ENCODE measurements around the gene CTXN1. TPM values are rescaled to one million over a fixed set of nuclear protein-coding genes. Genes with fewer than 3 reads are reported as not detected.

The CTXN1 gene
- total and polyA plus RNA-seq, 12 donors: 1.3 to 17.9 (median 10.6) TPM; not detected in 1

DNA sequence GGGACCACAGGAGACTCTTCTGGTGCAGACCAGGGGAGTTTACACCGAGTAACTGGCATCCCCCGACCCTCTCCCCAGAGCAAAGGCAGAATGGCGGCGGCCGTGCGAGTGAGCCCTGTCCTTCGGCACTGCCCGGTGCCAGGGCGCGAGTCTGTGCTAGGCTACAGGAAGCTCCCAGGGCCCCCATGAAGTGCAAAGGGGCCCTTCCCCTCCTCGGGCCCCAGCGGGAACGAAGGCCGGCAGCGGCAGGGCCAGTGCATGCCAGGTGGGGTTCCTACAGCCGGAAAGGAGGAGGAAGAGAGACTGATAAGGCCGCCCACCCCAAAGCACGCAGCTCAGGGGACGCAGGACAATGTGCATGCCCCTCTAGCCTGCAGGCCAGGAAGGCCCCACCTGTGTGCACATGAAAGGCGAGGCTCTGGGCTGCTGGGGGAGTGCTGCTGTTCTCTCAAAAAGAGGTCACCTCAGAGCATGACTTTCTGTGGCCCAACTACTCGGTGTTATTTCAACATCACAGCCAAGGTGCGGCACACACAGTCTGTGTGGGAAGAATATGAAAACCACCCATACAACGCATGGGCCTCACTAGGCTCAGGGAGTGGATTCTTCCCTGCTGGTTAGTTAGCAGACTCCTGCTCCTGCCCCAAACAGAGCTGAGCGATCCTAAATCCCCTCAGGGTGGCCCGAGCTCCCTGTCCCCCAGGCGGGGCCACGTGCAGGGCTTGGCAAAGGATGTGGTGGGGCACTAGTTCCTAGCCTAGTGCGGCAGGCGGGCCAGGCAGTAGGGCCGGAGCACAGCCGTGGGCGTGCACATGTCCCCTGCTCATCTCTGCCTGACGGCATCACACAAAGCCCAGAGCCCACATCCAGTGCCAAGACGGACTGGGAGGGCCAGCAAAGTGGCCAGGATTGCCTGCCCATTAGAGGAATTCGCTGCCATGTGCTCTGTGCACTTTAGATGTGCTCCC is 45.9 kb upstream of the CTXN1 start:
- no peak overlapping the region for H3K4me3 ChIP-seq
- no peaks in the 10 kb centered on the region for H3K27me3 ChIP-seq
- intact Hi-C loops (cut with DNase I): no loop called here
- H3K27ac ChIP-seq: no peak overlapping the region
- no peaks in the 10 kb centered on the region for H3K9me3 ChIP-seq (replicated peaks in 1 of 3)
- TF ChIP-seq CTCF (IDR thresholded peaks at IDR 0.05): no peak
- TF ChIP-seq POLR2A (IDR thresholded peaks at IDR 0.05): no peak
- H3K4me1 ChIP-seq (replicated peaks in 1 of 2): peaks cover 0 to 8% of the 10 kb centered on the region in 2 donors
- no peak for DNase-seq
- 82 to 88% (median 87%) methylated on average over 16 to 35 of the region's 35 CpGs for WGBS, 4 donors
- H3K36me3 ChIP-seq (replicated peaks in 1 of 2): peaks cover 0 to 53% of the 10 kb centered on the region in 2 donors

- Histone ChIP-seq H3K9me3 (replicated peaks in 1 of 3) (no peaks in the 10 kb centered on the region), H3K4me3 (no peak overlapping the region), H3K27ac (no peak overlapping the region), H3K27me3 (no peaks in the 10 kb centered on the region), H3K36me3 (replicated peaks in 1 of 2) (peaks cover 0 to 63% of the 10 kb centered on the region in 2 donors), H3K4me1 (replicated peaks in 1 of 2) (peaks cover 0 to 8% of the 10 kb centered on the region in 2 donors)
- intact Hi-C loops (cut with DNase I): no loop called here
- TF ChIP-seq POLR2A (IDR thresholded peaks at IDR 0.05) (no peak), CTCF (IDR thresholded peaks at IDR 0.05) (peak; percentile 57 to 74 (median 70))
- DNase-seq: peak in 5 of 7 donors; percentile 39 to 64 (median 48)
- 61 to 71% (median 67%) methylated on average over 9 to 12 of the region's 12 CpGs for WGBS, 4 donors
Measured at GRCh38 chr19:7970716-7971448, 44.9 kb upstream of the CTXN1 start.

- TF ChIP-seq CTCF (IDR thresholded peaks at IDR 0.05): no peak
- TF ChIP-seq POLR2A (IDR thresholded peaks at IDR 0.05): no peak
- Histone ChIP-seq H3K27ac (no peak overlapping the region), H3K36me3 (replicated peaks in 1 of 2) (peaks cover 0 to 76% of the 10 kb centered on the region in 2 donors), H3K4me1 (replicated peaks in 1 of 2) (no peaks in the 10 kb centered on the region), H3K9me3 (replicated peaks in 1 of 3) (no peaks in the 10 kb centered on the region), H3K4me3 (no peak overlapping the region), H3K27me3 (no peaks in the 10 kb centered on the region)
- intact Hi-C loops (cut with DNase I): no loop called here
- no peak for DNase-seq
- WGBS, 4 donors: 90 to 94% (median 93%) methylated on average over 11 of the region's 11 CpGs
Measured at GRCh38 chr19:7969555-7969939, 43.6 kb upstream of the CTXN1 start.

Measured in adrenal gland (tissue), 12 donors.